Stimulated activated CD8-positive, alpha-beta memory T cell treated with anti-CD3 and anti-CD28 coated beads, Interleukin-7, amount 100 ng/mL, for 4 hours (primary cell): ENCODE data around the gene KCNH2.

Experiments used
- DNase-seq, 2 donors: peaks; one replicate each; pipeline ENCODE4 v3.0.0-alpha.2; 2020; ENCODE audit warnings: low read depth in 2 of 2

KCNH2 gene

DNA sequence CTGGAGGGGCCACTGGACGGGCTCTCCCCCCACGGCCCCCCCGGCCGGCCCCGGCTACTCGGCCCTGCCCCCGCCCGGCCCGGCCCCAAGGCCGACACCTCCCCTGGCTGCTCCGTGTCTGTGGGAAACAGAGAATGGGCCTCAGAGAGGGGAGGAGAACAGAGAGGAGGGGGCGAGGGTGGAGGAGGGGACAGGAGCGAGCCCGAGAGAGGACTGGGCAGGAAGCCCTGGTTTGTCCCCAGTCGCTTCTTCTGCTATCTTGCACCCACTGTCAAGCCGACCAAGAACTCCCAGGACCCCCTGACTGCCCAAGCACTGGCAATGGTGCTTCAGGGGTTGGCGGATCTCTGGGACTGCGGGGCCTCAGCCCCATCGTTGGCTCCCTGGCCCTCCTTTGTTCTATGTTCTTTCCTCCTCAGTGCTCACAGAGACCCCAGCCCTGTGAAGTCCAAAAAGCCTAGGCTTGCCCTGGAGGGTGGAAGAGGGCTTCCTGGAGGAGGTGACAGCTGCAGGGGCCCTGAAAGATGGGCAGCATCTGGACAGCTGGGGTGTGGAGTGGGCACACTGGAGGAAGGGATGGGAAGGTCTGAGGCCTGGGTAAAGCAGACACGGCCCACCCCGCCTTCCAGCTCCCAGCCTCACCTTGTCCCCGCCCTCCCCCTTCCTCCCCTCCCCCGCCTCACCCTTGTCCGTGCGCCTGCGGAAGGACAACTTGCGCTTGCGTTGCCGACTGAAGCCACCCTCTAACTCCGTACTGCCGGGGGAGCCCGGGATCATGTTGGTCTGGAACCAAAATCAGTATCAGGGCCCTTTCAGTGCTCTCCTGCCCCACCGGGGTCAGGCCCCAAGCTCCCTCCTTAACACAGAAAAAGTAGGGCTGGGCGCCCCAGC is 30.1 kb downstream of the KCNH2 start:
- DNase-seq, result no peak

- no peak for DNase-seq
Measured at GRCh38 chr7:150947241-150947745, 30.8 kb downstream of the KCNH2 start.

GRCh38 chr7:150946421-150947240 is 31.5 kb downstream of the KCNH2 start:
- DNase-seq, result no peak

- no peak for DNase-seq
Measured at GRCh38 chr7:150945853-150946420, 32.2 kb downstream of the KCNH2 start.

GRCh38 chr7:150945171-150945852 is 32.8 kb downstream of the KCNH2 start:
- DNase-seq, result no peak

DNA sequence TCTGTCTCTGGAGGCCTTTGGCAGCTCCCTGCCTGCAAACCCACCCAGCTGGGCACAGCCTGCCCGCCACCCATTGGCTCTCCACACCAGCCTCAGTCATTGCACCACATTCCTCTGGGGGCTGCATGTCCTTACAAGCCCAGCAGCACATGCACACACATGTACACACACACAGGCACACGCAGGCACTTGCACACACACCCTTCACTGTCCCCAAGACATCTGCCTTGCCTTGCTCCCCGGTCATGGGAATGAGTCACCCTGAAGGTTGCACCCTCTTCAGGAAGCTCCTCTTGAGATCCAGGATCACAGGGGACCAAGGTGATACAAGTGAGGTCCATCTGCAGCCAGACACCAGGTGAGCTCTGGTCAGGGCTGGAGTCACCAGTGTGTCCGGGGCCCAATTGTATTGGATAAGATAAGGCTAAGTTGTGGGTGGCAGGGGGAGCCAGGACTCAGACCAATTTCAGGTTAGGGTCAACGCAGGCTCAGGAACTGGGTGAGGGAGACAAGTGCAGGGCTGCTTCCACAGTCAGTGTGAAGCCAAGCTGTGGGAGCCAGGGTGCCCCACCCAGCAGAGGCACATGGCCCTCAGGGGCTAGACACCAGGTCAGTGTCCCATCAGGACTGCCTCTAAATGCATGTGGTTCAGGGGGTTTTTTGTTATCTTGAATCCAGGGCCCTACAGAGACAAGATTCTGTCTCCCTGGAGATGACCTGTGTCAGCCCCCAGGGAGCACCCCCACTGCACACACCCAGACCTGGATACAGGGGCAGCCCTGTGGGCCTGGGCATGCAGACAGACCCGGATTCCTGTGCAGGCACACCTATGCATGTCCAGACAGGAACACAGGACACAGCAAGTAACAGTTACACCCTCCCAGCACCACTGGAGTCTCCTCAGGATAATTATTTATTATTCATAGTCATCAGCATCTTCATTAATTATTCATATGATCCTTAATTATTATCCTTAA is 33.8 kb downstream of the KCNH2 start:
- DNase-seq, result no peak

- no peak for DNase-seq
Measured at GRCh38 chr7:150943453-150943814, 34.7 kb downstream of the KCNH2 start.

DNA sequence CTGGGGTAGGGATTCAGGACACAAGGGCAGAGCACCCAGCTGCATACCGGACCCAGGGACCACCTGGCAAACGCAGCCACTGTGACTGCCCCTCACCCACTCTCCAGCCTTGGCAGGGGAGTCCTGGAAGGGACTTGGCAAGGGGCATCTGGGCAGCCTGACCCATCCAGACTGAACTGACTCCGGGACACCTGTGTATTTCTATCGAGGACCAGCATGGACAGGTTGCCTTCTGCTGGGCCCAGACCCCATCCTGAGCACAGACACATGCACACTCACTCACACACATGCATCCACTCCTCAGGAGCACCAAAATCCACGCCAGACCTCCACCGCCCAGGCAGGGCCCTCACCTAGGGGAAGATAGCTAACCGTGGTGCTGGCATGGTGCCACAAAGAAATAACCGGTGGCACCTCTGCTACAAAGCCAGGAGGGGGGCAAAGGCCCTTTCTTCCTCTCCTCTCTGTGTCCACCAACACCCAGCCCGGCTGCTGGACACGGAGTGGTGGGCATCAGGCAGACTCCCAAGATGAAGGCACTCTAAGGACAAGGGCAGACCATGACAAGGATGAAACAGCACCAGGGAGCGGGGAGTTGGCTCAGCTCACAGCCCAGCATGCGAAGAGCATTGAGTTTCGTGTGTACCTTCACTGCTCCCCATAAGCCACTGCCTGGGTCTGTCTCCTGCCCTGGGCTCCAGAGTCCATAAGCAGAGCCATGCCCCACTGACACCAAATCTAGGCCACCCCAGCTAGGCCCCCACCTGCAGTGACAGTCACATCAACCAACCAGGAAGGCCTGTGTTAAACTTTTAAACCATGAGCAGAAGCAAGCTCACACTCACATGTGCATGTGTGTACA is 35.3 kb downstream of the KCNH2 start:
- no peak for DNase-seq

- no peak for DNase-seq
Measured at GRCh38 chr7:150942001-150942590, 36.0 kb downstream of the KCNH2 start.

DNA sequence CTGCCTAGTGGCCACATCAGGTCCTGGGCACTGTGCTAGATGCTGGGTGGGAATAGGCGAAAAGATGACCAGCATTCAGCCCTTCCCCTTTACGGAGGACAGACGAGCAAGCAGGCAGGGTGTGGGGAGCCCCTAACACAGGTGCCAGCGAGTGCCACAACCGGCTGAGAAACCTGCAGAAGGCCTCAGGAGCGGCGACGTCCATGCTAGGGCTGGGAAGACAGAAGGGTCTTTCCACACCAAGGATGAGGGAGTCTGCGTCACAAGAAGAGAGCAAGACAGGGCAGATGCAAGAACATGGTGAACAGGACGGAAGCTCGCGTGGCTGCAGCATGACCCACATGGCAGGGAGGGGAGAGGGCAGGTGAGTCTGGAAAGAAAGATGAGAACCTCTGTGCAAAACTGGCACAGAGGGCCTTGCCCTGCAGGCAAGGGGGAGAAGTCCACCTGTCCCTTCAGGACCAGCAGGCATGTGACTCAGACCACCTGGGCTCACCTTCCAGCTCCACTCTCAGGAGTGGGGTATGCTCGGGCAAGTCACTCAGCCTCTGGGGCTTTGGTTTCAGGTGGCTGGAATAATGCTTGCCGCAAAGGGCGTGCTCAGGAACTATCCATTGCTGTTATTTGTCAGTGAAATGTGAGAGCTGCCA is 36.6 kb downstream of the KCNH2 start:
- no peak for DNase-seq

- no peak for DNase-seq
Measured at GRCh38 chr7:150940431-150941102, 37.6 kb downstream of the KCNH2 start.

GRCh38 chr7:150939466-150939865 is 38.7 kb downstream of the KCNH2 start:
- no peak for DNase-seq

DNA sequence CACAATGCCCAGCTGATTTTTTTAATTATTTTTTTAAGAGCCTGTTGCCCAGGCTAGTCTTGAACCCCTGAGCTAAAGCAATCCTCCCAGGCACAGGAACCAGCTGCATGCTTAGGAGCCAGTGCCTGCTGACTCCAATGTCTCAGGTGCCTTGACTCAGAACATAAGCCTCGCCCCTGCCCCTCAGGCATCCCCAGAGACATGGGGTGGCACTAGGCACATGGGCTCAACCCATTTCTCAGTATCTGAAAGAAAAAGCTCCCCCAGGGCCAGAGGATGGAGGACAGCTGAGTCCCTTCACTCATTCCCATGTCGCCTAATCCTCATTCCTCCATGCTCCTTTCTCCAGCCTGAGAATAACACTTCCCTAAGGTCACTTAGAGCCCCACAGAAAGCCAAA is 39.1 kb downstream of the KCNH2 start:
- no peak for DNase-seq

DNA sequence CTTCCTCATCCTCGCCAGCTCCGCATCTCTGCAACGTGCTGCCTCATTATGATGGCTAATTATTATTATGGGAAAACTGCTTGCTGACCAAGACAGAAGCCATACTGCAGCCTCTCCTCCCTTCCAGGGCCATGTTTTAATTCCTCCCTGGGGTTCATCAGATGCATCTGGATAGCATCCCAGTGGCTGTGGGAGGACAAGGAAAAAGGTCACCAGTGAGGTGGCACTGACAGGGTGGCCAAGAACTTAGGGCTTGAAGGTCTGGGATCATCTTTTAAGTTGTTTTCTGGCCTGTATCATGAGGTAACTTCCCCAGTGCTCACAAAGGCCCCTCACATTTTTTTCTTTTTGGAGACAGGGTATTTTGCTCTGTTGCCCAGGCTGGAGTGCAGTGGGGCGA is 39.6 kb downstream of the KCNH2 start:
- DNase-seq, result no peak

DNA sequence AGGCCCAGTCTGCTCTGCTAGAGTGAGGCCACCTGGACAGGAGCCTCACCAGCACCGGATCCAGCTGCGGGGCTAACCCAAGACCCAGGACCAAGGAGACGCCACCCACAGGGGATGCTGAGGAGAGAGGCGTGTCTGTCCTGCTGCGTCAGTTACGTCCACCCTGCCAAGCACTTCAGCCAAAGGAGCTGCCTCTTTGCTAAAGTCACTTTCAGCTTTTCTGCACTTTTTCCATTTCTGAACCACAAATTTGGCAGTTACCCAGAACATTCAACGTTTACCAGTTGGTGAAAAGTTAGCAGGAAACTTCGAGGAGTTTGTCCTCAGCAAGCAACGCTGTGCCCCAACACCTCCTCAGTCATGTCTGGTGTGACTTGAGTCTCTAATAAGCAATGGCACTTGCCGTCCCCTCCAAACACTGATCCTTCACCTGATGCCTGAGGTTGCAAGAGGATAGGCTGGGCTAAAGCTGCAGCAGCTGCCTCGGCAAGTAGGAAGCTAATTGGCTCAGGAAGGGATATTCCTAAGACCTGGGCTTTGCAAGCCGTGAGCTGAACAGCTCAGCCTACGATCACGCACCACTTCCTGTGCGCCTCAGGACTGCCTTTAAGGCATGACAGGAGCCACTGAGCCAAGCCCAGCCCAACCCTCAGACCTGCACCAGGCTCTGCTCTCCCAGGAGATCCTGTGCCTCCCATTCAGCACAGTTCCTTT is 40.1 kb downstream of the KCNH2 start:
- no peak for DNase-seq

DNA sequence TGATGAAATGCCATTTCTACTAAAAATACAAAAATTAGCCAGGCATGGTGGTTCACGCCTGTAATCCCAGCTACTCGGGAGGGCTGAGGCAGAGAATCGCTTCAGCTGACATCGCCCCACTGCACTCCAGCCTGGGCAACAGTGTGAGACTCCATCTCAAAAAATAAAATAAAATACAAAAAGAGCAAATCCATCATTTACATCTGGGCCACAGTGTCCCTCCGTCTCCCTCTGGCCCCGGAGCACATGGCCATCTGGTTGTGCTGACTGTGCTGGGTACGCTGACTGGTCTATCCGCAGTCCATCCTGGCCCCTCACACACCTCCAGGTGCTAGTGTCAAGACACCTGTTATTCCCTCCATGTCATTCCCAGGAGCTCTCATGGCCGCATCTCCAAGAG is 42.1 kb downstream of the KCNH2 start:
- no peak for DNase-seq

- no peak for DNase-seq
Measured at GRCh38 chr7:150935149-150935548, 43.0 kb downstream of the KCNH2 start.
